Stimulated activated CD4-positive, alpha-beta T cell treated with anti-CD3 and anti-CD28 coated beads, Interleukin-12 subunit alpha, Interleukin-12 subunit beta, amount 100 ng/mL, for 24 hours (primary cell): Measurements from ENCODE around the gene SLC17A9.

Source experiments
- DNase-seq, 2 experiments: peaks; one replicate each; pipeline ENCODE4 v3.0.0-alpha.2; 2020; ENCODE audit warnings: low read depth in 2 of 2

Gene SLC17A9

DNA sequence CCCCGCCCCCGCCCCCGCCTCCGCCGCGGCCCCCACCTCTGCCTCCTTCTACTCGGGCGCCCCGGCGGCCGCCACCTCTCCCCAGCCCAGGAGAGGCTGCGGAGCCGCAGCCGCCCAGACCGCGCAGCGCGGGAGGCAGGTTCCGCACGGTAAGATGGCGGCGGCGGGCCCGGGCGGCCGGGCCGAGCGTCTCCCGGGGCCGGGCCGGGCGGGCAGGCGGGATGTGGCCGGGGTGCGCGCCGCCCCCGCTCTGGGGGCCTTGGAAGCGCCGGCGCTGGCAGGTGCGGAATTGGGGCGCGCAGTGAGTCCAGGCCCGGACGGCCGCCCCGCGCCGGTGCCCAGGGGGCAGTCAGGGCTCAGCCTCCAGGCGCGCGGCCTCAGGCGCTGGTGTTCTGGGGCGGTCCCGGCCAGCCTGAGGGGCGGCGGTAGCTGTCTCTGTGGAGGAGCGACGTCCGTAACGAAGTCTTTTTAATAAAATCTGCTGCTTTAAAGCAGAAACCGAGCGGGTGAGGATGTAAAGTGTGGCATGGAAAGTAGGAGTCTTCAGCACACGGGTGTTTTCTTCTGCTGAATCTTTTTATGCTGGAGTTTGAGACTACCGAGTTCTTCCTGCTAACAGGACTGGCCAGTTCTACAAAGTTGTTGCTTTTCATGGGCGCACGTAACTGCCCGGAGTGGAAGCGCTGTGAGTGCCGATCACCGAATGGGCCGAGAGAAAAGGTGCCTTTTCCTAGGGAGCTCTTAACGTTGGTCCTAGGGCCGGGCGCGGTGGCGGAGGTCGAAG, 14.2 kb upstream of the SLC17A9 start, which contains the start of gene GID8:
Gene GID8, plus strand, starts transcription at position 43 of the 784 bp plus-strand sequence. CDS start 3,356 bp downstream, outside the sequence.
- DNase-seq, result no peak

DNA sequence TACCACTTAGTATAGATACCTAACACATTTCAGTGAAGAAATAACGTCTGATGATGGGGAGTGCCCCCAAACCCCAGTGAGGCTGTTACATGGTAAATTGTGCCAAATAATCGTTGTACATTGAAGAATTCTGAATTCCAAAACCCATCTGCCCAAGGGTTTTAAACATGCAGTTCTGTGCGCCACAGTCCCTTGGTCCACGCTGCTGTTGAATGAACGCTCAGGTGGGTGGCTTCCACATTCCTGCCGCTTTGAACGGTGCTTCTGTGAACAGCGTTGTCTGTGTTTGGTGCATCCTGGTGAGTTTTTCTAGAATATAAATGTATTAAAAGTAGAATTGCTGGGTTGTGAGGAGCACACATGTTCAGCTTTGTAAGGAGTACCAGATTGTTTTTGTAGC, 11.6 kb upstream of the SLC17A9 start:
- DNase-seq, result no peak

DNA sequence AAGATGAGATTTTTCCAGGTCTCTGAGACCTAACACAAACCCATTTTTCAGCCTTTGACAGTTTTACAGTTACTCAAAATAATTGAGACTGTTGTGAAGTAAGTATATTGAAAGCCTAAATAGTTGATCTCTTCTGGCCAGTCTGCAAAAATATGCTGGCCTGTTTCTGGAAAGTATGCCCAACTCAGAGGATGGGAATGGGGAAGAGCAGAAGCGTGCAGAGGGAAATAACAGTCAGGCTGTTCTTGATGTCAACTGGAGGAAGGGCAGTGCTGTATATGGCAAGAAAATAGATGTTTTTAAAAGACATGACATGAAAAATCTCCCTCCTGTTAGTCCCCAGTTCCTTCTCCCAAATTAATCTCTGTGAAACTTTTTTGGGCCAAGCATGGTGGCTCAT, 10.7 kb upstream of the SLC17A9 start:
- DNase-seq, result no peak

DNA sequence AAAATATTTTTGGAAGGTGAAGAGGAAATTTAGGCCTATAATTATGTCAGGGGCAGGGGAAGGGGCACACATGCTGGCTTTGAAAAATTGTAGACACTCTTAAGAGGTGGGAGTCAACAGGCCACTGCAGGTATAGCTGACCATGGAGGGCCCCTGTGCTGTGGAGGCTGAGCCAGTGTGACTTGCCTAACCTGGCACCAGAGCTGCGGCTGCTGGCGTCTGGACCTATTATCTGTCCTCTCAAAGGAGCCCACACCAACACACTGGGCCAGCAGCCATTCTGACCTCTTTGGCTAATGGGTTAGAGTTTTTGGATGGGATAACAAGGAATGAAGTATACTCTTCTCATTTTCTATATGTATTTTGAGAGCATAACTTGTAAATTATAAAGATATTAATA, 10.1 kb upstream of the SLC17A9 start:
- DNase-seq, result no peak

DNA sequence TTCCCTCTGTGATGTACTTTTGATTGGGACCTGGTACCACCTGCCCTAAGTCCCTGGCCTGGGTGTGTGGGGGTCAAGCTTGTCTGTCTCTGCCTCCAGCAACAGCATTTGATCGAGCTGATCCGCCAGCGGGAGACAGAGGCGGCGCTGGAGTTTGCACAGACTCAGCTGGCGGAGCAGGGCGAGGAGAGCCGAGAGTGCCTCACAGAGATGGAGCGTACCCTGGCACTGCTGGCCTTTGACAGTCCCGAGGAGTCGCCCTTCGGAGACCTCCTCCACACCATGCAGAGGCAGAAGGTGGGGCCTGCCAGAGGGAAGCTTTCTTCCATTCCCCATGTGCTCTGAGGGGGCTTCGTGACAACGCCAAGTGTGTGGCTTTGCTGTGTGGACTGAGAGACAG, 9.1 kb upstream of the SLC17A9 start:
- DNase-seq, result no peak

DNA sequence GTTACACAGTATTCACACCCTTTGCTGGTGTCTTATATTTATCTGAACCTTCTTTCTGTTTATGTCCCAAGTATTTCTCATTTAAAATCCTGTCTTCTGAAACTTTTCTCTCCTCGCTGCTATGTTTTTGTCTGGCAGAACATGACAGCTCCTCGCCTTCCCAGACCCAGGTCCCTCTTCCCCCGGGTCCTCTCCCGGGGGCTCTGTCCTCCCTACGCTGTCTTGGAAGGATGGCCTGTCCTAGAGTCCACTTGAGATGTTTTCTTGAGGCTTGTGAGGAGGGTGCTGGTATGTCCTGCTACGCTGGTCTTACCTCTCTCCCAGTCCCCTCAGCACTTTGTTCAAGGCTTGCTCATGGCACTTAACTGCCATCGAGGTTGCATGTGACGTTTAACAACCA, 8.3 kb upstream of the SLC17A9 start:
- no peak for DNase-seq

DNA sequence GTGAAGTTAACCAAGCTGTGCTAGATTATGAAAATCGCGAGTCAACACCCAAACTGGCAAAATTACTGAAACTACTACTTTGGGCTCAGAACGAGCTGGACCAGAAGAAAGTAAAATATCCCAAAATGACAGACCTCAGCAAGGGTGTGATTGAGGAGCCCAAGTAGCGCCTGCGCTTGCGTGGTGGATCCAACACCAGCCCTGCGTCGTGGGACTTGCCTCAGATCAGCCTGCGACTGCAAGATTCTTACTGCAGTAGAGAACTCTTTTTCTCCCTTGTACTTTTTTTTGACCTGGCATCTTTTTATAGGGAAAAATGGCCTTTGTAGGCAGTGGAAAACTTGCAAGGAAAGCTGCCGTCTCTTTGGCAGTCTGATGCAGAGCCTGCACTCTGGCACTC, 7.8 kb upstream of the SLC17A9 start:
- DNase-seq, result no peak

DNA sequence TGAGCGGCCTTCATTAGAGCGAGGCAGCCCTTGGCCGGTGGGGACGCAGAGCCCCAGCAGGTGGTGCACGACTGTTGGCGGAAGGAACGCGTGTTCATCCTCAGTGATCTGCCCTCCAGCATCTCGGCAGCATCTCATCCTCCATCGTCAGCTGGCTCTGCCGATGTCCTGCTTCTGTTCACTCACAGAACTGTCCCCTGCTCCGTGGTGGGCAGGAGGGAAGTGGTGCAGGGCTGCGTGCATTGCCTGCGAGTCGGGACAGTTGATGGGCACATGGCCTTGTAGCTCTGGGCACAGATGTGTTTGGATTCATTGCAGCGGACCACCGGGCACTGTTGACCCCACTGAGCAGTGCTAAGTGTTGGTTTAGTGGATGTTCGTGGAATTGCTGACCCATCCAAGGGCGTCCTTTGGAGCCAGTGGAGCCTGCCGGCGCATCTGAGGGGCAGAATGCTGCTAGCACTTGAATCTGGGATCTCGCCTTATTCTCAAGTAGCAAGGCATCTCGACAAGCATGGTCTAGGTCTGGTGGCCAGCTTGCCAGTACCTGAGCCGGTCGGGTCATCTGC, 6.7 kb upstream of the SLC17A9 start:
- no peak for DNase-seq

DNA sequence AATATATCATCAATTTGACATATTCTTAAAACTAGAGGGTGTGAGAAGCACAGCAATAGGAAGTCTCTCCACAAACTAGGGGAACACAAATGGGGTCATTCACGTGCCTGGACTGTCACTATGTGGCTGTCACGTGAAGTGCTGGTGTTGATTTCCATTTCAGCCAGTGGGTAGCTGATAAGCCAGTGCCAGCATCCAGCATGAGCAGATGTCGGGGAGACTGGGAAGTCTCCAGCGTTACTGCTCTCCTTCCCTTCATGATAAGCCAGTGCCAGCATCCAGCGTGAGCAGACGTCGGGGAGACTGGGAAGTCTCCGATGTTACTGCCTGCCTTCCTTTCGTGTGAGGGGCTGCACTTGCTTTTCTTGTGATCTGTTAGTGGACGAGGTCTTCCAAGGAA, 5.6 kb upstream of the SLC17A9 start:
- DNase-seq, result no peak

DNA sequence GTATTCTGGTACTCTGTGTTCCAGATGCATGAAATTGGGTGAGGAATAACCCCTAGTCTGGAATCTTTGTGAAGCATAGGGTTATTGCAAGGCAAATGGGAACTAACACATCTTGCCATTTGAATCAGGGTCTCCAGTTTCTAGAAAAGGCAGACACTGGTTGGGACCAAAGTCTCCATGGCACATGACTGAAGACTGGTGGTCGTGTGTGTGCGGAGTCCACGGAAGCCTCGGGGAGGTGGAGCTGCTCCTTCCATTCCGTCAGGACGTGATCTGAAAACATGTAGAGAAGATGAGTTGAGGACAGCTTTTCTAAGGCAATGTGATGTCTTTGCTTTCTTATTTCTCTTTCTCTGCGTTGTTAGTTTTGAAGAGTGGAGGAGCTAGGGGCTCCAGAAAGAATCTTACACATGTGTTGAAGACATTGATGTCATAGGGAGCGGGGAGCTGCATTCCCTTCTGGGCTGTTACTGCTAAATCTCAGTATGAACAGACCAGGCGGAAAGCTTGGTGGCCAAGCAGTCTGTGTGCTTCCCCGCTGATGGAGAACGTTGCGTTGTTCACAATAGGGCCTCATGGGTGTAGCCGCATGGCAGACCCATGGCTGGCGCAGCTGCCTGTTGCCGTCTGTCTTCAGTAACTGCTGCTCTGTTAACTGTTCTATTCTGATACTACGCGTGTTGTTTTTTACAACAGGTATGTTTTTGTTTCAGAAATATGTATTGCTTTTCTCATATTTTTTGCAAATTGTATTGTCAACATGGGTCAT, 4.8 kb upstream of the SLC17A9 start:
- DNase-seq, result no peak

DNA sequence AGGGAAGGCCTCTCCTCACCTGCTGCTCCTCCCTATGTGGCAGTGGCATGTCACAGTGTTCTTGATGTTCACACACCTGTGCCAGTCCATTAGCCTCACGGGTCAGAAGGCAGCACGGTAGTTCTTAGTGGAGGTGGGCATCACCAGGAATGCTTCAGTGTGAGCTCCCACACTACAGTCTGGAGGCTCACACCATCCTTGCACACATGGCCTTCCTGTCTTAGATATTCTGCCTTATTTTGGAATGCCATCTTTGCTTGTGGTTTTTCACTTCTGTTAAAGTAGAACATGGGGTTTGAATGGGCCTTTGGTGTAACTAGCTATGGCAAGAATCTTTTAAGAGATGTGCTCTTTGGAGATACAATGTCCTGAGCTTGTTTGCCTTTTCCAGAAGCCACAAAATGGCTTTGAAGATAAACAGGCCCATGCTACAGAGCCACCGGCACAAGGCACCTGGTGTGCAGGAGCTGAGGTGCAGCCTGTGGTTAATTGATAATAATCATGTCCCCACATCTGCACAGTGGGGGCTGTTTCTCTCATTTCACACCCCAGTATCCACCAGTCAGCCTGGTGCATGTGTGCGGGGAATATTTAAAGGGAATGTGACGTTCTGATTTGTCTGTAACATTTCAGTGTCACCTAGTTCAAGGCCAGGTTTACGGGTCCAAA, 3.2 kb upstream of the SLC17A9 start:
- DNase-seq, result no peak

DNA sequence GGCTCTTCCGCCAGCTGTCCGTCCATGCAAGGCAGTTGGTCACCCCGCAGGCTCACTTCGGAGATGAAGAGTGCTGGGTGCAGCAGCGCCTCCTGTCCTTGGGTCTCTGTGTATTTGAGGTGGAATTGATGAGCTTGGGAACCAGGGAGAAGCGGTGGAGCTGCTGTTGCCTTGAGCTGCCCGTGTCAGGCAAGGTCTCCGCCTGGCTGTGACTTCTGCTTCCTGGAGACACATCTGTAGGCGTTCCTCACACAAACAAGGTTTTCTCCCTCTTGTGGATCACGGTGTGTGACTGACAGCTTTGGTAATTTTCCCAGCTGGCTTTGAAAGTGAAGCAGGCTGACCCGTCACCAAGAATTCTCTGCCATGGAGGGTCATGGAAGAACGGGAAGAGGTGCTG, 2.5 kb upstream of the SLC17A9 start:
- no peak for DNase-seq

DNA sequence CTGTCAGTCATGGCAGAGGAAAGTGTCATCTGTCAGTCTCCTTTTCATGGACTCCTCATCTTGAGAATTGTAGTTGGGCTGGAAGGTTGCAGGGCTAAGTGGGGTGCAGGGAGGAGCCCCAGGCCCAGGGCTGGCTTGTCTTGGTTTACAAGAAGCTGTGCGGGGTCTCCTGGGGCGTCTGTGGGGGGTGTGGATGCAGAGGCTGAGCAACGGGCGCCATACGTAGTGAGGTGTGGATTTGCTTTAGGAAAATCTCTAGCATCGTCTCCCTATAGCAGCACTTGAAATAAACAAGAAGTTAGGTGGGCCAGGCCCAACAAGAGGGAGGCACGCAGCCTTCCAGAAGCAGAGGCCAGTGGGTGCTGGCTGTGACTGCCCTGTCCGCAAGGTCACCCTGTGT, 1.8 kb upstream of the SLC17A9 start:
- no peak for DNase-seq

DNA sequence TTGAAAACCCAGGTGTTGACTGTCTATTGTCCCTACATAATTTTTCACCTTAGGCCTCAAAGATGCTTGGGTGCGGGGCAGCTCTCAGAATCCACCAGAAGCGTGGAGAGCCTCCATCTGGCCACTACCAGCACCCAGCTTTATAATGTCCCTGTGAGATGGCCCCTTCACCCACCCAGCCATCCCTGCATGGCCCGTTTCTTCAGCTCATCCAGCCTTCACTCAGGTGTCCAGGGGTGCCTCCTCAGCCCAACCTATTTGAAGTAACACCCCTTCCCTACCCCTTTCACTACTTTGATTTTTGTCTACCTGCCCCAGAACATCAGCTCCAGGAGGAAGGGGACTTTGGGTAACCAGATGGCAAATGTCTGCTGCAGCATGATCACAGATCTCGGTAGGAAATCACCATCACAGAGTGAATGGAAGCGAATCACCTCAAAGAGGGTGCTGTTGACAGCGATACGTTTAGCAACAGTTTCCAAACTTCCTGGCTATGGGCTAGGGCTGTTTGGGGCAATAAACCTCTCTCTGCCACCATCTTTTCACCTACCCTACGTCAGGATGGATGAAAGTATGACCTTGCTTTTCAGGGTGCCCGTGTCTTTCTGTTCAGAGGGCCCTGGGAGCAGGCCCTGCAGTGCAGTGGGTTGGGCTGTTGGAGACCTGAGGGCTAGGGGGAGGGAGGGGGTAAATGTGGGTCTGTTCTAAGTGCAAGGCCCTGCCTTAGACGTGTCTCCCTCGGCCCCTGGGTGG, 1.2 kb upstream of the SLC17A9 start:
- no peak for DNase-seq

DNA sequence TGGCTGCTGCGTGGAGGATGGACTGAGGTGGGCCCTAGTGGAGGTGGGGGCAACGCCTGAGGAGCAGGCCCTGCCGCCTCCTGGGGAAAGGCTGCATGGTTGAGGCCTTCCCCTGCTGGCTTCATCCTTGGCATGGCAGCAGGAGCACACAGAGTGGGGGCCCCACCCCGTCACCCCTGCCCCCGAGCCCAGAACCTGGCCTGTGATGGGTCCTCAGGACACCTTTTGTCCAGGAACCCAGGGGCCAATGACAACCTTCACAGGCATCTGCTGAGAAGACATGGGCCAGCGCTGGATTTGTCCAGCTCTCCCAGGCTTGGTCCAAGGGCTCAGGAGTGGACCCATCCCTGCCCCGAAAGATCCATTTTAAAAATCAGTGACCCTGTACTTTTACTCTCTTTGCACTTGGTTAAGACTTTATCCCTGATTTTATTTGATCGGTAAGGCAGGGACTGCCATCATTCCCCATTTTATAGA, 575 bp upstream of the SLC17A9 start:
- DNase-seq, result no peak

DNA sequence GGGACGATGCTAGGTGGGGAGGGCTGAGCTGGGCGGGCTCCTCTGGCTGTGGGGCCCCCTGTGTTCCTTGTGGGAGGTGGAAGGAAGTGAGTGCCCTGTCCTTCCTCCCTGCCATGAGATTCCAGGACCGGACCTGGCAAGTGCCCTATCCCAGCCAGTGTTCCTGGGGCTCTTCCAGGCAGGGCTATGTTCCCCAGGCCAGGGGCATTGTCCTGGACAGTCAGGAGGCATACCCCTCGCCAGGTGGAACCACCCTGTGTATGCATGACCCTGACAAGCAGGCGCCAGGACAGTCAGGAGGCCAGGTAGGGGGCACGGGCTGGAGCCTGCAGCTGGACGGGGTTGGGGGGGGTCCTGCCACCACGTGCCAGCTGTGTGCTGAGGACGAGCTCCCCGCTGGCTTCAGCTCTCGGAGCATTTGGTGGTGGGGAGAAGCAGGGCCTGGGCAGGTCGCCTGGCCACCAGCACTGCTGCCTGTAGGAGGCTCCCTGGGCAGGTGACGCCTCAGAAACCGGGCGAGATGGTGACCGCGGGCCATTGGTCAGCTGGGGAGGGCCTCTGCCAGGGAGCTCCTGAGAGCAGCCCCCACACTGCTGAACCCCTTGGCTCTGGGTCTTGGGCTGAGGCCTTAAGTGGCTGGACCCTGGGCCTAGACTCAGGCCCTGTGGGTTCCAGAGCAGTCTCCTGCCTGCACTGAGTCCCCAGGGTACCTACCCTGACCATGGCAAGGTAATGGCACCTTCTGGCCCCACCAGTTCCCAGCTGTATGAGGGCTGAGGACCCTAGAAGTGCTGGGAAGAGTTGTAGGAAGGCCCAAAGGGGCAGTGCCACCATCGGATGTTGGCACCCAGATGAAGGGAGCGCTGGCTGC, 694 bp downstream of the SLC17A9 start:
- no peak for DNase-seq

DNA sequence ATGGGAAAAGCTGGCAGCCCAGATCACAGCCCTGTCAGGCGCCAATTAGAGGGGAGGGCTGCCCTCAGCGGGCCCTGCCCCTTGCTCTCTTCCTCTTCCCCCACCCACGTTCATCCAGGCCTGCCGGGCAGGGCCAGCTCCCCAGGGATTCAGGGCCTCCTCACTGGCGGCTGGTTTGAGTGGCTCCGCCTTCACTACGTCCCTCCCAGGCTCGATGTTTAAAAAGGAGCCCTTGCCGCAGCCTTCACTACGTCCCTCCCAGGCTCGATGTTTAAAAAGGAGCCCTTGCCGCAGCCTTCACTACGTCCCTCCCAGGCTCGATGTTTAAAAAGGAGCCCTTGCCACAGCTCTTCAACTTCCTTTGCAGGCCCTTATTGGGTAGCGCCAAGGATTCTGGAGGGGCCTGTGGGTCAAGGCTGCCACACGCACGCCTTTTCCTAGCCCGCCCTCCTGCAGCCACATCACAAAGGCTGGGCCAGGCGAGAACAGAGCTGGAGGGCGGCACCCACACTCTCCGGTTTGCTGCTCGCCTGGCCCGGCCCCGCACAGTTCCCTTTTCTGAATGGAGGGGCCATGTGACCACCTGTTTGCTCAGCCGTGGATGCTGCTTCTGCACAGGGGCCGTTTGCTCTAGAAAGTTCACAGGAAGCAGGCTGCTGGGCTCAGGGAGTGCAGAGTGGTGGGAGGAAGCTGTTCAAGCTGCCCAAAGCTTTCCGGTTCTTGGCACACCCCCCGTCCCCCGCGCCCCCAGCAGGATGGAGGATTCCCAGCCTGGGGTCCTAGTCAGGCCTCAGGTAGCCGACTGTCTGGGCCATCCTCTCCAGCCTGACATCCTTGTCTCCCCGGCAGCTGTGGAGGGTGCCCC, 1.6 kb downstream of the SLC17A9 start:
- DNase-seq, result no peak

DNA sequence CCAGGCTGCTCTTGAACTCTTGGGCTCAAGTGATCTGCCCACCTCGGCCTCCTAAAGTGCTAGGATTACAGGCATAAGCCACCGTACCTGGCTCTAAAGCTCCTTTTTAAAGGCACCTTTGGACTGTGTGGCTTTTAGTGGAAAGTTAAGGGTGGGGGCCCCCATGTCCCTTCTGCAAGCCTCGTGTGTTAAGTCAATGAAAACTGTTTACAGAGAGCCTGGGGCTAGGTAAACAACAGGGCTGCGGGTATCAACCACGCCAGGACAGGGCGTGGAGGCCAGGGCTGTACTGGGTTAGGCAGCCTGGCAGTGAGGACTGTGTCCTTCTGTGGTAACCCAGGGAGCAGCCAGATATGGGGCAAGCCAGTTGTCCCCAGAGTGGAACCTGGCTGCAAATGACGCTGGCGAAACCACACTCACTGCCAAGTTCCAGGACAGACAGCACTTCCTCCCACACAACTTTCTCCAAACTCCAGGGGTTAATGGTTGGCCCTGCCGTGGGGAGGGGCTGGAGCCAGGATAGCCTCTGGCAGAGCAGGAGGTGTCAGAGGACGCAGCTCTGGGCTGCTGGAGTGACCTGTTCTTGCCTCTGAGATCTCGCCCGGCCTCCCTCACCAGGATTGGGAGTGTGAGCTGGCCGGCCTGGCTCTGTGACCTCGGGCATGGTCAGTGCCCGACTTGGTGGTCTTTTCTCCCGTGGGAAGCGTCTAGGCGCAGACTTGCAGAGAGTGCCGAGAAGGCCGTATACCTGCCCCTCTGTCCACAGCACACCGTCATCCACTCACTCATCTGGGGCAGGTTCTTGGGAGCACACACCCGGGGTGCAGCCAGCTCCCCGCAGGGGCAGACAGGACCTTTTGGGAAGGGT, 3.2 kb downstream of the SLC17A9 start:
- no peak for DNase-seq
